ENCODE data around the gene RBM20. TPM values are rescaled to one million over a fixed set of nuclear protein-coding genes. Genes with fewer than 3 reads are reported as not detected.
"Not testable (repeated sequence)": the region's sequence is repeated elsewhere in the genome, so short reads cannot be mapped to it uniquely, and the experiment has no call there.

Gene RBM20
- total RNA-seq, 4 donors from 2014 or later: 0.24 to 3.5 (median 1.8) TPM

DNA sequence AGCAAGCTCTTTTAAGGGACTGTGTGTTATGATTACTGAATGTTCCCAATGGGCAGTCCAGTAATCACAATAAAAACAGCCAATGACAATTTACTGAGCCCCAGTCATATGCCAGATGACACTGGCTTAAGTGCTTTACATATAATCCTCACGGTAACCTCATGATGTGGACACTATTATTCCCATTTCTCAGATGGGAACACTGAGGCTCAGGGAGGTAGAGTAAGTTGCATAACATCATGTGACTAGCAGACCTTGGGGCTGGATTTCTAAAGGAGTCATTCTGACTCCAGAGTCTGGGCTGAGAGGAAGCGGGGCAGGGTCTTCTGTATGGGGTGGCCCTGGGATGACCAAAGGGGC lies 7.6 kb upstream of the RBM20 start:
- TF ChIP-seq, protein P1, sequence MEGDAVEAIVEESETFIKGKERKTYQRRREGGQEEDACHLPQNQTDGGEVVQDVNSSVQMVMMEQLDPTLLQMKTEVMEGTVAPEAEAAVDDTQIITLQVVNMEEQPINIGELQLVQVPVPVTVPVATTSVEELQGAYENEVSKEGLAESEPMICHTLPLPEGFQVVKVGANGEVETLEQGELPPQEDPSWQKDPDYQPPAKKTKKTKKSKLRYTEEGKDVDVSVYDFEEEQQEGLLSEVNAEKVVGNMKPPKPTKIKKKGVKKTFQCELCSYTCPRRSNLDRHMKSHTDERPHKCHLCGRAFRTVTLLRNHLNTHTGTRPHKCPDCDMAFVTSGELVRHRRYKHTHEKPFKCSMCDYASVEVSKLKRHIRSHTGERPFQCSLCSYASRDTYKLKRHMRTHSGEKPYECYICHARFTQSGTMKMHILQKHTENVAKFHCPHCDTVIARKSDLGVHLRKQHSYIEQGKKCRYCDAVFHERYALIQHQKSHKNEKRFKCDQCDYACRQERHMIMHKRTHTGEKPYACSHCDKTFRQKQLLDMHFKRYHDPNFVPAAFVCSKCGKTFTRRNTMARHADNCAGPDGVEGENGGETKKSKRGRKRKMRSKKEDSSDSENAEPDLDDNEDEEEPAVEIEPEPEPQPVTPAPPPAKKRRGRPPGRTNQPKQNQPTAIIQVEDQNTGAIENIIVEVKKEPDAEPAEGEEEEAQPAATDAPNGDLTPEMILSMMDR (IDR thresholded peaks at IDR 0.05): no peak
- DNase-seq (ENCODE audit: low spot score) (no peak), ATAC-seq (ENCODE audit: low FRiP score) (no peak)

GRCh38 chr10:110636932-110637557 lies 7.1 kb upstream of the RBM20 start:
- DNase-seq (ENCODE audit: low spot score) (no peak), ATAC-seq (ENCODE audit: low FRiP score) (no peak)
- TF ChIP-seq, protein P1 (IDR thresholded peaks at IDR 0.05): no peak

DNA sequence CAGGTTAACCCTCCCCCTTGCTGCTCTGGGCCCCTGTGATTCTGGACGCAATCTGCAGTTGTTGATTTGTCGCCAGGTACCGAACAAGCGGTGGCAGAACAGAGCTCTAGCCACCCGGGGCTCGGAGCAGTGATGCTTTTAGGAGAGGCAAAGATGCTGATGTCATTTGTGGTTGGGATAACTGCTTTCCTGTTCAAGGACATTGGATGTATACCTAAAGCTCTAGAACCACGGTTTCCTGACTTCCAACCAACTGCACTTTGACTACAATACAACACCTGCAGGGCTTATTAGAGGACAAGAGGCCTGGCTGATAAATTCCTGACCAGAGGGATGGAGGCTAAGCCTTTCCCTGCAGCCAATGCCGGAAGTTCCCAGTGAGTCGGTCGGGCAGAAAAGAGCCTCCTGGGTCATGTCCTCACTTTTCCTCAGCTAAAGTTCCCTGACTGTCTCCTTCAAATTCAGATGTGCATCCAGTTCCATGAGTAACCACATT lies 6.5 kb upstream of the RBM20 start:
- ATAC-seq (ENCODE audit: low FRiP score): no peak
- DNase-seq (ENCODE audit: low spot score): no peak
- TF ChIP-seq, protein P1 (IDR thresholded peaks at IDR 0.05): no peak

DNA sequence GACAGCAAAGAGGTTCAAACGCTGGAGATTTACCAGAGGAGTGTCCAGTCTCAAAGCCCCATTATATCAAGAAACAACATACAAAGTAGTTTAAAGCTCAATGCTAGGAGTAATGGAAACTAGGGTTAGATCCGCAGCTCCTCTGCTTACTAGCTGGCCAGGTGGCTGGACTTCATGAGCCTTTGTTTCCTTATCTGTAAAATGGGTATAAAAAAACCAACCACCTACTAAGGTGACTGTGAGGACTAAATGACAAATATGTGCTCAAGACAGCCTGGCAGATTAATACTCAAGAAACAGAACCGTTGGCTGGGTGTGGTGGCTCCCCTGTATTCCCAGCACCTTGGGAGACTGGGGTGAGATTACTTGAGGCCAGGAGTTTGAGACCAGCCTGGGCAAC lies 5.8 kb upstream of the RBM20 start:
- ATAC-seq (ENCODE audit: low FRiP score) (no peak), DNase-seq (ENCODE audit: low spot score) (no peak)
- TF ChIP-seq, protein P1 (IDR thresholded peaks at IDR 0.05): no peak

- not testable (repeated sequence) for DNase-seq (ENCODE audit: low spot score); ATAC-seq (ENCODE audit: low FRiP score)
Measured at GRCh38 chr10:110639046-110639445, 5.1 kb upstream of the RBM20 start.

DNA sequence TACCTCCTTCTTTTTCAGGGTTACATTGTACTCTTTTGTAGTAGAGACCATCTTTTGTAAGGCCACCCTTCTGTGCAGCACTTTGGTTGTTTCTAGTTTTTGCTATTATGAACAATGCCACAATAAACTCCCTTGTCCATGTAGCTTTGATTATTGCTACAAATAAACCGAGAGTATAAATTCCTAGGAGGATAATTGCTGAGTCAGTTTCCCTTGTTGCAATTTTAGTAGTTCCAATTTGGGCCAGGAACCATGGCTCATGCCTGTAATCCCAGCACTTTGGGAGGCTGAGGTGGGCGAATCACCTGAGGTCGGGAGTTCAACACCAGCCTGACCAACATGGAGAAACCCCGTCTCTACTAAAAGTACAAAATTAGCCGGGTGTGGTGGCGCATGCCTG lies 4.3 kb upstream of the RBM20 start:
- not testable (repeated sequence) for DNase-seq (ENCODE audit: low spot score); ATAC-seq (ENCODE audit: low FRiP score)

- DNase-seq (ENCODE audit: low spot score) (no peak), ATAC-seq (ENCODE audit: low FRiP score) (no peak)
- TF ChIP-seq, protein P1 (IDR thresholded peaks at IDR 0.05): no peak
Measured at GRCh38 chr10:110641256-110641655, 2.9 kb upstream of the RBM20 start.

GRCh38 chr10:110642204-110643034 lies 1.7 kb upstream of the RBM20 start:
- ATAC-seq (ENCODE audit: low FRiP score) (no peak), DNase-seq (ENCODE audit: low spot score) (no peak)
- TF ChIP-seq, protein P1 (IDR thresholded peaks at IDR 0.05): no peak
